Activated CD8-positive, alpha-beta T cell treated with anti-CD3 and anti-CD28 coated beads for 36 hours (primary cell): ENCODE measurements around the gene CEP128. TPM values are rescaled to one million over a fixed set of nuclear protein-coding genes. Genes with fewer than 3 reads are reported as not detected.

Experiments used
- ATAC-seq: fragments of 200-7000 bp; cut with Tn5 transposase; one replicate; pipeline ENCODE4 v1.10.0; 2021; ENCODE audit warnings: mild to moderate bottlenecking, moderate library complexity
- CTCF ChIA-PET: fragments of 350-600 bp; sonication (Branson Sonifier 250); formaldehyde crosslinking; loops from one replicate; lab custom pipeline; 2021; ENCODE audit warnings: antibody characterized with exemption; lab: Charles Lee
- POLR2A ChIA-PET: fragments of 350-600 bp; sonication (Branson Sonifier 250); formaldehyde crosslinking; loops from one replicate; lab custom pipeline; 2021; ENCODE audit warnings: antibody characterized with exemption; lab: Charles Lee
- DNase-seq: peaks from one replicate; pipeline ENCODE4 v3.0.0-alpha.2; 2020
- H3K27ac Mint-ChIP-seq: one replicate; pipeline ENCODE4 v1.8.0; 2021; ENCODE audit warnings: mild to moderate bottlenecking, mixed read lengths
- H3K27me3 Mint-ChIP-seq: one replicate; pipeline ENCODE4 v1.8.0; 2021; ENCODE audit warnings: mixed read lengths
- H3K36me3 Mint-ChIP-seq: one replicate; pipeline ENCODE4 v1.8.0; 2021; ENCODE audit warnings: low read depth, mixed read lengths
- H3K4me1 Mint-ChIP-seq: one replicate; pipeline ENCODE4 v1.8.0; 2021; ENCODE audit warnings: low read depth, mixed read lengths
- H3K4me3 Mint-ChIP-seq: one replicate; pipeline ENCODE4 v1.8.0; 2021; ENCODE audit warnings: mild to moderate bottlenecking, moderate library complexity, mixed read lengths
- H3K9me3 Mint-ChIP-seq: one replicate; pipeline ENCODE4 v1.8.0; 2021; ENCODE audit warnings: mixed read lengths
- intact Hi-C: fragments of 100-400 bp; cut with micrococcal nuclease; formaldehyde crosslinking; loops from one replicate; pipeline ENCODE4 v1.10.0; 2022
- total RNA-seq, 2 experiments: library from RNA; stranded (reverse); gene quantifications; one replicate each; pipeline ENCODE4 v1.2.3, GENCODE V29; 2021
- TF ChIP-seq, protein P1 (sequence below): fragments of 200-600 bp; IDR thresholded peaks from one replicate; pipeline ENCODE4 v1.8.0; 2022; ENCODE audit warnings: antibody characterized with exemption, mild to moderate bottlenecking

Gene CEP128
- total RNA-seq, 2 experiments from 2014 or later, result 21.6 to 22.5 TPM

DNA sequence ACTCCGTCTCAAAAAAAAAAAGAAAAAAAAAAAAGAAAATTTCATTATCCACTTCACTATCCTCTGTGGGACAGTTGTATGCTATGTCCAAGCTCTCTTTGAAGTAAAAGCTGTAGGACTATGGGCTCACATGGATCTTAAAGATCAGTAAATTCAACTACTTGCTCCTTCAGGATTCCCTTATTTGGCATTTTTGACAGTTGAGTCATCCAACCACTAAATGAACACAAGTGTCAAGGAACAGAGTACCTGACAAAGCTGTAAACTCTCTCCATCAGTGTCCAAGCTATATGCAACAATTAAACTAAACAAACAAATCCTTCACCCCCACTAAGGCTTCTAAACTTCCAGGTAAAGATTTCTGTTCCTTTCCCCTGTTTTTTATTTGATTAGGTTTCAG, 177.0 kb downstream of the CEP128 start:
- ATAC-seq, result no peak
- CTCF ChIA-PET, result no interaction called here

DNA sequence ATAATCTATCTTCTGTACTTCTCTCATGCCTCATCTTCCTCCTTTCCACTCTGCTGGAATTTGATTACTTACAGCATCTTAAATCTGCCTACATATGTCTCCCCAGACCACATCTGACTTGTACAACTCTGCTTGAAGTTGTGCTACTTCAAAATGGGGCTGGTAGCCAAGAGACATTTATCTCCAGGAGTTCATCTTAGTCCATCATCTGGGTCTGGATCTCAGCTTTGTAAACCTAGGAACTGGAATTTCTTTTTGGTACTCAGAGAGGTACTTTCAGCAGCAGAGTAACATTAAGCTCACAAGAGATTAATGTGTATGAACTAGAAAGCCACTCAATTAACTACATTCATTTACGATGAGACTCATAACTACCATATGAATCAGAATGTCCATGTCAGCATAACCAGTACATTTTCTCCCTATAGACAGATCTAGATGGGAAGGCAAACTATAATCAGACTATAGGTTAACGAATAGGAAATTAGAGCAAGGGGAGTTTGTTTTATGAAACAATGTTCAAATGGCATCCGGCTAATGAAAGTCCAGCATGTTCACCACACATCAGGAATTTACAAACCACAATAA, 178.8 kb downstream of the CEP128 start:
- intact Hi-C loops, result no loop called here
- no peak overlapping the region for H3K4me3 Mint-ChIP-seq
- H3K27me3 Mint-ChIP-seq, result no peaks in the 10 kb centered on the region
- H3K4me1 Mint-ChIP-seq, result no peaks in the 10 kb centered on the region
- ChIA-PET POLR2A (no interaction called here), CTCF (no interaction called here)
- ATAC-seq, result no peak
- TF ChIP-seq, protein P1, sequence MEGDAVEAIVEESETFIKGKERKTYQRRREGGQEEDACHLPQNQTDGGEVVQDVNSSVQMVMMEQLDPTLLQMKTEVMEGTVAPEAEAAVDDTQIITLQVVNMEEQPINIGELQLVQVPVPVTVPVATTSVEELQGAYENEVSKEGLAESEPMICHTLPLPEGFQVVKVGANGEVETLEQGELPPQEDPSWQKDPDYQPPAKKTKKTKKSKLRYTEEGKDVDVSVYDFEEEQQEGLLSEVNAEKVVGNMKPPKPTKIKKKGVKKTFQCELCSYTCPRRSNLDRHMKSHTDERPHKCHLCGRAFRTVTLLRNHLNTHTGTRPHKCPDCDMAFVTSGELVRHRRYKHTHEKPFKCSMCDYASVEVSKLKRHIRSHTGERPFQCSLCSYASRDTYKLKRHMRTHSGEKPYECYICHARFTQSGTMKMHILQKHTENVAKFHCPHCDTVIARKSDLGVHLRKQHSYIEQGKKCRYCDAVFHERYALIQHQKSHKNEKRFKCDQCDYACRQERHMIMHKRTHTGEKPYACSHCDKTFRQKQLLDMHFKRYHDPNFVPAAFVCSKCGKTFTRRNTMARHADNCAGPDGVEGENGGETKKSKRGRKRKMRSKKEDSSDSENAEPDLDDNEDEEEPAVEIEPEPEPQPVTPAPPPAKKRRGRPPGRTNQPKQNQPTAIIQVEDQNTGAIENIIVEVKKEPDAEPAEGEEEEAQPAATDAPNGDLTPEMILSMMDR, result no peak
- peaks cover 7% of the 10 kb centered on the region for H3K36me3 Mint-ChIP-seq
- no peak for DNase-seq
- H3K27ac Mint-ChIP-seq, result no peak overlapping the region
- no peaks in the 10 kb centered on the region for H3K9me3 Mint-ChIP-seq

More for the DNA sequence above, 177.0 kb downstream of the CEP128 start:
- no peak overlapping the region for H3K27ac Mint-ChIP-seq
- peaks cover 2% of the 10 kb centered on the region for H3K36me3 Mint-ChIP-seq
- TF ChIP-seq, protein P1, result no peak
- H3K9me3 Mint-ChIP-seq, result no peaks in the 10 kb centered on the region
- no peak for DNase-seq
- POLR2A ChIA-PET, result no interaction called here
- no peaks in the 10 kb centered on the region for H3K4me1 Mint-ChIP-seq
- intact Hi-C loops, result no loop called here
- H3K4me3 Mint-ChIP-seq, result no peak overlapping the region
- no peaks in the 10 kb centered on the region for H3K27me3 Mint-ChIP-seq

DNA sequence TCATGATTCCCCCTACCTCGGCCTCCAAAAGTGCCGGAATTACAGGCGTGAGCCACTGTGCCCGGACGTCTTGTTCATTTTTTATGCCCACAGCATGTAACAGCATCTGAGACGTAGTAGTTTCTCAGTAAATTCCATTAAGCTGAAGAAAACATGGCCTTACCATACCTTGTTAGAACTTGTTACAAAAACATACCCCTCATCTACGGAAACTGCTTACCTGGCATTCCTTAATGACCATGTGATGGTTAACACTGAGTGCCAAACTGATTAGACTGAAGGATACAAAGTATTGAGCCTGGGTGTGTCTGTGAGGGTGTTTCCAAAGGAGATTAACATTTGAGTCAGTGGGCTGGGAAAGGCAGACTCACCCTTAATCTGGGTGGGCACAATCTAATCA, 186.8 kb downstream of the CEP128 start:
- CTCF ChIA-PET, result no interaction called here
- no peak for ATAC-seq
- H3K4me3 Mint-ChIP-seq, result no peak overlapping the region
- intact Hi-C loops, result no loop called here
- TF ChIP-seq, protein P1, result no peak
- POLR2A ChIA-PET, result no interaction called here
- peaks cover 3% of the 10 kb centered on the region for H3K4me1 Mint-ChIP-seq
- no peaks in the 10 kb centered on the region for H3K27me3 Mint-ChIP-seq
- peaks cover 19% of the 10 kb centered on the region for H3K36me3 Mint-ChIP-seq
- H3K27ac Mint-ChIP-seq, result no peak overlapping the region
- H3K9me3 Mint-ChIP-seq, result no peaks in the 10 kb centered on the region
- DNase-seq, result no peak

DNA sequence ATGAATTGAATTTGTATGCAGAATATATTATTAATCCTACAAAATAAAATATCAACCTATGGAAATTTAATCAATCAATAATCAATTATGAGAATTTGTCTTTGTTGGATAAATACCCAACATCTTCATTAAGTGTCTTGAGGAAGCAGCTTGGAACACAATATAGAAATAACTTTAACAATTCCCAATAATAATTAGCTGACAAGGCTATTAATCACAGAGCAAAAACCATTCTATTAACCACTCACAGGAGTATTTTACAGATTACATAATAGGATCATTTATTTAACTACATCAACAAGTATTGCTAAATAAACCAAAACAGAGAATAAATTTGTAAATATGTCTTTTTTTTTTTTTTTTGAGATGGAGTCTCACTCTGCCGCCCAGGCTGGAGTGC, 190.3 kb downstream of the CEP128 start:
- H3K27ac Mint-ChIP-seq, result no peak overlapping the region
- no peaks in the 10 kb centered on the region for H3K9me3 Mint-ChIP-seq
- intact Hi-C loops, result no loop called here
- H3K4me3 Mint-ChIP-seq, result no peak overlapping the region
- ATAC-seq, result no peak
- ChIA-PET CTCF (no interaction called here), POLR2A (no interaction called here)
- TF ChIP-seq, protein P1, result no peak
- no peaks in the 10 kb centered on the region for H3K27me3 Mint-ChIP-seq
- no peak for DNase-seq
- H3K4me1 Mint-ChIP-seq, result peaks cover 2% of the 10 kb centered on the region
- H3K36me3 Mint-ChIP-seq, result peaks cover 21% of the 10 kb centered on the region

DNA sequence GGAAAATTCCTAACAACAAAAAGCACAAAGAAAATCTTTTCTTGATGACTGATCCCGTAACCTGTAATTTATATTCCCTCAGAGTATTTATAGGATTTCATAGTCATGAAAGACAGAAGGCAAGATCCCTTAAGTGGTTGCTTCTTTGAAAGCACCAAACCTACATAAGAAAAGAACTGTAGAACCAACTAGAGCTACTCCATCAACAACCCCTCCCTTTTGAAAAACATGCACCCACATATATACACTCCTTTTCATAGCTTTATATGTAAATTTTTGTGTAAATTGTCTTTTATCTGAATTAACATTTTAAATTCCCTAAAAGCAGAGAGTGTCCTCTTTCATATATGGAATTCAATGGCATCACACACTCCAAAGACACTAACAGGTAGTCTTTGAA, 215.3 kb downstream of the CEP128 start:
- POLR2A ChIA-PET, result no interaction called here
- Mint-ChIP-seq H3K27me3 (no peaks in the 10 kb centered on the region), H3K36me3 (peaks cover 4% of the 10 kb centered on the region), H3K9me3 (no peaks in the 10 kb centered on the region), H3K27ac (no peak overlapping the region), H3K4me3 (no peak overlapping the region), H3K4me1 (no peaks in the 10 kb centered on the region)
- DNase-seq (no peak), ATAC-seq (no peak)
- CTCF ChIA-PET, result interaction anchor here (0.9 kb wide), 1 partner anchor 68 kb away, joined by 3 read pairs; no protein-coding TSS in a partner anchor
- TF ChIP-seq, protein P1, result no peak
- intact Hi-C loops, result no loop called here
